HEK293 (cell line): Measurements from ENCODE around the gene RARS1.

Experiments used
- KLF9 ChIP-seq: fragments of 450-650 bp; formaldehyde crosslinking; IDR thresholded peaks from 2 replicates; pipeline ENCODE4 v1.5.1; 2016; ENCODE audit warnings: missing biosample characterization, missing genetic modification characterization, low read depth
- SALL2 ChIP-seq: fragments of 450-650 bp; formaldehyde crosslinking; IDR thresholded peaks from 2 replicates; pipeline ENCODE4 v1.5.0; 2017; ENCODE audit warnings: missing biosample characterization, mild to moderate bottlenecking, missing genetic modification characterization, borderline replicate concordance
- YY1 ChIP-seq: fragments of 450-650 bp; formaldehyde crosslinking; IDR thresholded peaks from 2 replicates; pipeline ENCODE4 v1.5.1; 2018; ENCODE audit warnings: missing biosample characterization, missing genetic modification characterization
- ZNF37A ChIP-seq: fragments of 450-650 bp; IDR thresholded peaks from 2 replicates; pipeline ENCODE4 v1.5.1; 2018; ENCODE audit warnings: missing biosample characterization, missing genetic modification characterization
- ZNF549 ChIP-seq: fragments of 450-650 bp; IDR thresholded peaks from 2 replicates; pipeline ENCODE4 v1.5.1; 2018; ENCODE audit warnings: missing biosample characterization, missing genetic modification characterization, mild to moderate bottlenecking, inconsistent platforms, moderate library complexity
- ZNF747 ChIP-seq: fragments of 450-650 bp; formaldehyde crosslinking; IDR thresholded peaks from 2 replicates; pipeline ENCODE4 v1.5.1; 2016; ENCODE audit warnings: missing biosample characterization, missing genetic modification characterization
- TF ChIP-seq, protein P1 (sequence below): fragments of 450-650 bp; formaldehyde crosslinking; IDR thresholded peaks from 2 replicates; pipeline ENCODE4 v1.5.1; 2016; ENCODE audit warnings: missing biosample characterization, missing genetic modification characterization
- TF ChIP-seq, protein P2 (sequence below): fragments of 450-650 bp; formaldehyde crosslinking; conservative IDR thresholded peaks from 2 replicates; pipeline ENCODE4 v1.5.1; 2016; ENCODE audit warnings: low read depth, missing biosample characterization, missing genetic modification characterization

DNA sequence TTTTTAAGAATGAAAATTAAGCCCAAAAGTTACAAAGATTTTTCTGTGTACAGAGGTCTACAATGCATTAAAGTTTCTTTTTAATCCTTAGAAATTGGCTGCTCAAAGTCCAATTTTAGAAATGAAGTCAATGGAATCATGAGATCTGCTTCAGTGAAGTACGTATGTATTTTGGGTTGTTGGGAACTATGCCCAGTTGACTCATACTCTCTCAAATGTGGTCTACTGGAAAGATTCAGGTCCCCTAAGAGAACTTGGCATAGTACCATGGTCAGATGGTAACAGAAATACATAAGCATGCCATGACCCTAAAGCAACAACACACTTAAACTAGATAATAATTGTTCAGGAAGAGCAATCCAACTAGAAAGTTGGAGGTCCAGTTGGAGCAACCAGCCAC lies 65.9 kb downstream of the RARS1 start:
- TF ChIP-seq, protein P1, sequence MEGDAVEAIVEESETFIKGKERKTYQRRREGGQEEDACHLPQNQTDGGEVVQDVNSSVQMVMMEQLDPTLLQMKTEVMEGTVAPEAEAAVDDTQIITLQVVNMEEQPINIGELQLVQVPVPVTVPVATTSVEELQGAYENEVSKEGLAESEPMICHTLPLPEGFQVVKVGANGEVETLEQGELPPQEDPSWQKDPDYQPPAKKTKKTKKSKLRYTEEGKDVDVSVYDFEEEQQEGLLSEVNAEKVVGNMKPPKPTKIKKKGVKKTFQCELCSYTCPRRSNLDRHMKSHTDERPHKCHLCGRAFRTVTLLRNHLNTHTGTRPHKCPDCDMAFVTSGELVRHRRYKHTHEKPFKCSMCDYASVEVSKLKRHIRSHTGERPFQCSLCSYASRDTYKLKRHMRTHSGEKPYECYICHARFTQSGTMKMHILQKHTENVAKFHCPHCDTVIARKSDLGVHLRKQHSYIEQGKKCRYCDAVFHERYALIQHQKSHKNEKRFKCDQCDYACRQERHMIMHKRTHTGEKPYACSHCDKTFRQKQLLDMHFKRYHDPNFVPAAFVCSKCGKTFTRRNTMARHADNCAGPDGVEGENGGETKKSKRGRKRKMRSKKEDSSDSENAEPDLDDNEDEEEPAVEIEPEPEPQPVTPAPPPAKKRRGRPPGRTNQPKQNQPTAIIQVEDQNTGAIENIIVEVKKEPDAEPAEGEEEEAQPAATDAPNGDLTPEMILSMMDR (tag by site-specific recombination): no peak
- no peak for TF ChIP-seq ZNF37A (tag by site-specific recombination)
- TF ChIP-seq ZNF549 (tag by site-specific recombination): no peak
- no peak for TF ChIP-seq SALL2 (tag by site-specific recombination)
- TF ChIP-seq, protein P2, sequence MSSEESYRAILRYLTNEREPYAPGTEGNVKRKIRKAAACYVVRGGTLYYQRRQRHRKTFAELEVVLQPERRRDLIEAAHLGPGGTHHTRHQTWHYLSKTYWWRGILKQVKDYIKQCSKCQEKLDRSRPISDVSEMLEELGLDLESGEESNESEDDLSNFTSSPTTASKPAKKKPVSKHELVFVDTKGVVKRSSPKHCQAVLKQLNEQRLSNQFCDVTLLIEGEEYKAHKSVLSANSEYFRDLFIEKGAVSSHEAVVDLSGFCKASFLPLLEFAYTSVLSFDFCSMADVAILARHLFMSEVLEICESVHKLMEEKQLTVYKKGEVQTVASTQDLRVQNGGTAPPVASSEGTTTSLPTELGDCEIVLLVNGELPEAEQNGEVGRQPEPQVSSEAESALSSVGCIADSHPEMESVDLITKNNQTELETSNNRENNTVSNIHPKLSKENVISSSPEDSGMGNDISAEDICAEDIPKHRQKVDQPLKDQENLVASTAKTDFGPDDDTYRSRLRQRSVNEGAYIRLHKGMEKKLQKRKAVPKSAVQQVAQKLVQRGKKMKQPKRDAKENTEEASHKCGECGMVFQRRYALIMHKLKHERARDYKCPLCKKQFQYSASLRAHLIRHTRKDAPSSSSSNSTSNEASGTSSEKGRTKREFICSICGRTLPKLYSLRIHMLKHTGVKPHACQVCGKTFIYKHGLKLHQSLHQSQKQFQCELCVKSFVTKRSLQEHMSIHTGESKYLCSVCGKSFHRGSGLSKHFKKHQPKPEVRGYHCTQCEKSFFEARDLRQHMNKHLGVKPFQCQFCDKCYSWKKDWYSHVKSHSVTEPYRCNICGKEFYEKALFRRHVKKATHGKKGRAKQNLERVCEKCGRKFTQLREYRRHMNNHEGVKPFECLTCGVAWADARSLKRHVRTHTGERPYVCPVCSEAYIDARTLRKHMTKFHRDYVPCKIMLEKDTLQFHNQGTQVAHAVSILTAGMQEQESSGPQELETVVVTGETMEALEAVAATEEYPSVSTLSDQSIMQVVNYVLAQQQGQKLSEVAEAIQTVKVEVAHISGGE (tag by site-specific recombination): no peak
- no peak for TF ChIP-seq YY1 (tag by site-specific recombination)
- TF ChIP-seq KLF9 (tag by site-specific recombination): no peak
- no peak for TF ChIP-seq ZNF747 (tag by site-specific recombination)
